ENCODE measurements around the gene BAD. TPM values are rescaled to one million over a fixed set of nuclear protein-coding genes. Genes with fewer than 3 reads are reported as not detected.

BAD gene
- total and polyA plus RNA-seq, 2 of the 13 experiments (the other 11 are each of a cell fraction or from before 2014, with no cell fraction given): 17.9 to 28.5 TPM

- 0 out of 2 replicates have a peak, but pooled peaks have one; percentile 65 for TF ChIP-seq ZSCAN12 (CRISPR knock-in tag; IDR thresholded peaks at IDR 0.05)
- TF ChIP-seq HMG20A (CRISPR knock-in tag; IDR thresholded peaks at IDR 0.05; ENCODE audit: borderline replicate concordance): no peak
- TF ChIP-seq ZNF776 (CRISPR knock-in tag; IDR thresholded peaks at IDR 0.05): peak; percentile 55
- 0 out of 2 replicates have a peak, but pooled peaks have one; percentile 39 for TF ChIP-seq POLR2G (IDR thresholded peaks at IDR 0.05; ENCODE audit: low read depth, low read length)
- peak; percentile 16 for TF ChIP-seq ZFX (CRISPR knock-in tag; IDR thresholded peaks at IDR 0.05; ENCODE audit: low read depth)
- 0 out of 2 replicates have a peak, but pooled peaks have one; percentile 51 for TF ChIP-seq CREBL2 (CRISPR knock-in tag; IDR thresholded peaks at IDR 0.05; ENCODE audit: borderline replicate concordance)
- 0 out of 2 replicates have a peak, but pooled peaks have one; percentile 9 for TF ChIP-seq SALL2 (CRISPR knock-in tag; IDR thresholded peaks at IDR 0.05)
- TF ChIP-seq NR0B2 (CRISPR knock-in tag; IDR thresholded peaks at IDR 0.05): peak; percentile 36
- TF ChIP-seq SAP130 (CRISPR knock-in tag; IDR thresholded peaks at IDR 0.05; ENCODE audit: low read depth): peak; percentile 50
- peak; percentile 64; the same call in 1 of the 2 replicates for TF ChIP-seq PCBP1 (IDR thresholded peaks at IDR 0.05; ENCODE audit: borderline replicate concordance, low read depth, low read length)
- 0 out of 2 replicates have a peak, but pooled peaks have one; percentile 22 for TF ChIP-seq ZHX1 (CRISPR knock-in tag; IDR thresholded peaks at IDR 0.05; ENCODE audit: low read depth)
- TF ChIP-seq HOXA5 (CRISPR knock-in tag; IDR thresholded peaks at IDR 0.05): no peak
- TF ChIP-seq ZBTB38 (CRISPR knock-in tag; IDR thresholded peaks at IDR 0.05): 0 out of 2 replicates have a peak, but pooled peaks have one; percentile 31
- peak; percentile 17; the same call in 1 of the 2 replicates for TF ChIP-seq HNF1B (CRISPR knock-in tag; IDR thresholded peaks at IDR 0.05)
- TF ChIP-seq ZNF549 (CRISPR knock-in tag; IDR thresholded peaks at IDR 0.05): 0 out of 2 replicates have a peak, but pooled peaks have one; percentile 59
- TF ChIP-seq MXI1 (IDR thresholded peaks at IDR 0.05; ENCODE audit: borderline replicate concordance, low read depth, low read length): peak; percentile 27; the same call in 1 of the 3 replicates
- TF ChIP-seq THAP8 (CRISPR knock-in tag; IDR thresholded peaks at IDR 0.05; ENCODE audit: borderline replicate concordance): peak; percentile 76; the same call in 1 of the 2 replicates
- peak; percentile 58; the same call in 1 of the 2 replicates for TF ChIP-seq SIN3A (IDR thresholded peaks at IDR 0.05; ENCODE audit: borderline replicate concordance, low read depth, low read length)
- TF ChIP-seq NFATC3 (CRISPR knock-in tag; IDR thresholded peaks at IDR 0.05): 0 out of 2 replicates have a peak, but pooled peaks have one; percentile 47
- TF ChIP-seq ETV5 (CRISPR knock-in tag; IDR thresholded peaks at IDR 0.05; ENCODE audit: borderline replicate concordance): peak; percentile 35; the same call in 1 of the 2 replicates
- TF ChIP-seq AGO2 (optimal IDR thresholded peaks at IDR 0.05; ENCODE audit: low read depth, low read length): peak; percentile 64
- no peak for TF ChIP-seq HNRNPL (IDR thresholded peaks at IDR 0.05; ENCODE audit: low read depth, low read length)
- peak; percentile 79; the same call in 1 of the 2 replicates for TF ChIP-seq EED (CRISPR knock-in tag; IDR thresholded peaks at IDR 0.05)
Measured at GRCh38 chr11:64241491-64242374, 42.7 kb downstream of the BAD start (continued).
